Naive thymus-derived CD4-positive, alpha-beta T cell (primary cell): ENCODE data around the gene RAD54L2. TPM values are rescaled to one million over a fixed set of nuclear protein-coding genes. Genes with fewer than 3 reads are reported as not detected.

Experiments
- ATAC-seq: fragments of 150-1000 bp; cut with Tn5 transposase; 2 replicates; pipeline ENCODE4 v1.10.0; 2021; ENCODE audit warnings: mild to moderate bottlenecking, moderate library complexity
- CTCF ChIA-PET: fragments of 350-600 bp; sonication (Branson Sonifier 250); formaldehyde crosslinking; loops from one replicate; lab custom pipeline; 2021; ENCODE audit warnings: antibody characterized with exemption; lab: Charles Lee
- POLR2A ChIA-PET: fragments of 350-600 bp; sonication (Branson Sonifier 250); formaldehyde crosslinking; loops from one replicate; lab custom pipeline; 2021; ENCODE audit warnings: antibody characterized with exemption, inconsistent platforms; lab: Charles Lee
- DNase-seq, 9 donors: peaks; one replicate each; pipeline versions ENCODE4 v3.0.0 to v3.0.0-alpha.2; 2020 to 2022; ENCODE audit warnings: mixed read lengths in 1 of 9
- H3K27ac ChIP-seq: one replicate; pipeline ENCODE4 v1.7.0; 2013; ENCODE audit warnings: mild to moderate bottlenecking, low read depth, low read length, moderate library complexity
- H3K27me3 ChIP-seq, 2 donors: one replicate each; pipeline ENCODE4 v1.7.0; 2013; ENCODE audit warnings: low read length in 2 of 2, mild to moderate bottlenecking in 2 of 2, moderate library complexity in 2 of 2; ENCODE audit not compliant: control insufficient read depth in 2 of 2, insufficient read depth in 2 of 2
- H3K36me3 ChIP-seq, 3 experiments: 1 replicate in 2 of 3; 2 replicates in 1 of 3; pipeline ENCODE4 v1.7.0; 2013; ENCODE audit warnings: low read length in 3 of 3, mild to moderate bottlenecking in 3 of 3, moderate library complexity in 1 of 3; ENCODE audit not compliant: insufficient read depth in 3 of 3, control insufficient read depth in 2 of 3
- H3K4me1 ChIP-seq, 2 donors: one replicate each; pipeline ENCODE4 v1.7.0; 2013; ENCODE audit warnings: low read length in 2 of 2, mild to moderate bottlenecking in 2 of 2, moderate library complexity in 1 of 2; ENCODE audit not compliant: control insufficient read depth in 2 of 2, insufficient read depth in 2 of 2
- H3K4me3 ChIP-seq: 2 replicates; pipeline ENCODE4 v1.7.0; 2013; ENCODE audit warnings: mild to moderate bottlenecking, low read length
- H3K9me3 ChIP-seq, 3 experiments: 1 replicate in 2 of 3; 2 replicates in 1 of 3; pipeline ENCODE4 v1.7.0; 2013; ENCODE audit warnings: low read length in 3 of 3; ENCODE audit not compliant: control insufficient read depth in 2 of 3
- H3K27ac Mint-ChIP-seq, 9 donors: one replicate each; pipeline ENCODE4 v1.8.0; 2020 to 2022; ENCODE audit warnings: mixed read lengths in 9 of 9, mild to moderate bottlenecking in 8 of 9, moderate library complexity in 5 of 9, inconsistent platforms in 2 of 9
- H3K27me3 Mint-ChIP-seq, 5 donors: one replicate each; pipeline ENCODE4 v1.8.0; 2021 to 2022; ENCODE audit warnings: mixed read lengths in 5 of 5, mild to moderate bottlenecking in 1 of 5
- H3K36me3 Mint-ChIP-seq, 5 donors: one replicate each; pipeline ENCODE4 v1.8.0; 2020 to 2022; ENCODE audit warnings: mixed read lengths in 5 of 5, mild to moderate bottlenecking in 3 of 5, inconsistent platforms in 1 of 5
- H3K4me1 Mint-ChIP-seq, 7 donors: one replicate each; pipeline ENCODE4 v1.8.0; 2020 to 2022; ENCODE audit warnings: mixed read lengths in 7 of 7, mild to moderate bottlenecking in 3 of 7, inconsistent platforms in 1 of 7
- H3K4me3 Mint-ChIP-seq, 10 donors: one replicate each; pipeline ENCODE4 v1.8.0; 2020 to 2022; ENCODE audit warnings: mild to moderate bottlenecking in 10 of 10, mixed read lengths in 10 of 10, moderate library complexity in 6 of 10, inconsistent platforms in 2 of 10
- H3K9me3 Mint-ChIP-seq, 11 donors: one replicate each; pipeline ENCODE4 v1.8.0; 2020 to 2022; ENCODE audit warnings: mixed read lengths in 11 of 11, mild to moderate bottlenecking in 4 of 11, inconsistent platforms in 1 of 11, moderate library complexity in 1 of 11
- intact Hi-C, 2 donors: fragments of 100-400 bp; cut with micrococcal nuclease; formaldehyde crosslinking; loops; one replicate each; pipeline ENCODE4 v1.15.1; 2023
- polyA plus RNA-seq, 2 donors: library from polyadenylated mRNA; unstranded; fragments of 300-500 nt; fragmentation: Illumina TruSeq; gene quantifications; one replicate each; pipeline ENCODE4 v1.2.3, GENCODE V29; 2021
- total RNA-seq, 6 experiments: library from RNA in 5 of 6; stranded (reverse) in 5 of 6; gene quantifications; 1 replicate in 5 of 6; 2 replicates in 1 of 6; pipeline ENCODE4 v1.2.3 and lab custom pipeline; 2021 to 2026

Gene RAD54L2
- total and polyA plus RNA-seq, 7 experiments from 2014 or later: 11.2 to 45.2 (median 38.2) TPM

DNA sequence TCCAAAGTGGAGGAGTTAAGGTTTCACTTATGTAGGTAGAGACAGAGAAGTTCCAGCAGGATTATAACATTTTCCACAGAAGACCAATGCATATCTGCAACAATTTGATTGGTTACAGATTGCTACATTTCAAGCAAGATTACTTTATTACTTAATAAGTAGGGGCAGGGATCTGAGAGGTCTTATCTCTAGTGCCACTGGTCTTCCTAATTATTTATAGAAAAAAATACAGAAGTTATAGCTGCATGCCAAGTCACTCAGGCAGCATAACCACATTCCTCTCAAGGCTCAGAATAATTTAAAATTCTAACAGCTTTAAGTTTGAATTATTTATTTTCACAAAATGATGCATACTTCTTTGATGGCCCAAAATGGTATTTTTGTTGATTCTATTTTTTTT lies 30.5 kb downstream of the RAD54L2 start:
- peaks cover 0 to 31% (median 29%) of the 10 kb centered on the region in 7 donors for H3K4me1 Mint-ChIP-seq
- peak overlapping the region in 3 of 9 donors; percentile 30 to 70 (median 38) for H3K27ac Mint-ChIP-seq
- ChIA-PET POLR2A (no interaction called here), CTCF (no interaction called here)
- intact Hi-C loops: no loop called here
- H3K4me3 Mint-ChIP-seq: no peak overlapping the region
- peaks cover 0 to 3% (median 0%) of the 10 kb centered on the region in 11 donors for H3K9me3 Mint-ChIP-seq
- H3K27me3 Mint-ChIP-seq: no peaks in the 10 kb centered on the region
- H3K4me1 ChIP-seq: no peaks in the 10 kb centered on the region
- no peak overlapping the region for H3K4me3 ChIP-seq
- H3K27ac ChIP-seq: no peak overlapping the region
- DNase-seq (no peak), ATAC-seq (no peak)
- peaks cover 0 to 5% (median 0%) of the 10 kb centered on the region in 3 experiments for H3K36me3 ChIP-seq
- no peaks in the 10 kb centered on the region for H3K27me3 ChIP-seq
- H3K9me3 ChIP-seq: no peaks in the 10 kb centered on the region
- H3K36me3 Mint-ChIP-seq: peaks cover 0 to 26% (median 20%) of the 10 kb centered on the region in 5 donors

DNA sequence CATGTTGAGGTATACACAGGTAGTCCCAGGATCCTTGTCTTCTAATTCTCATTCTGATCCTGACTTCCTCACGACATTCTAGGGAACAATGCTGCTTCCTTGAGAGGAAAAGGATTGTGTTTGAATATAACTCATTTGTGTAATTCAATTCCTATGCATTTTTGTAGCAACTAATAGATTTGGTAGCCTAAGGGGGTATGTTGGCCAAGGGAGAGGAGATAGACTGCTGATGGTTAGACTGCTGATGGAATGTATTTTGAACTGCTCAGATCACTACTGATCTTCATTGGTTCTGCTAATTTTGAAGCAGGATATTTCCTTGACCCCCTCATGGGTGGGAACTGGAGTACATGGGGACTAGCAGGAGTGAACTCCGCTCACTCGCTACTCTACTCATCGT lies 39.7 kb downstream of the RAD54L2 start:
- Mint-ChIP-seq H3K4me3 (no peak overlapping the region), H3K36me3 (peaks cover 6 to 43% (median 23%) of the 10 kb centered on the region in 5 donors), H3K27ac (no peak overlapping the region), H3K9me3 (peaks cover 0 to 4% (median 0%) of the 10 kb centered on the region in 11 donors), H3K4me1 (peaks cover 12 to 44% (median 32%) of the 10 kb centered on the region in 7 donors), H3K27me3 (no peaks in the 10 kb centered on the region)
- Histone ChIP-seq H3K4me1 (no peaks in the 10 kb centered on the region), H3K27ac (no peak overlapping the region), H3K9me3 (no peaks in the 10 kb centered on the region), H3K4me3 (no peak overlapping the region), H3K27me3 (no peaks in the 10 kb centered on the region), H3K36me3 (peaks cover 0 to 11% (median 0%) of the 10 kb centered on the region in 3 experiments)
- CTCF ChIA-PET: no interaction called here
- POLR2A ChIA-PET: no interaction called here
- no peak for DNase-seq
- intact Hi-C loops: no loop called here
- ATAC-seq: no peak

- peaks cover 5 to 35% (median 7%) of the 10 kb centered on the region in 5 donors for H3K36me3 Mint-ChIP-seq
- H3K9me3 Mint-ChIP-seq: peaks cover 0 to 2% (median 0%) of the 10 kb centered on the region in 11 donors
- peaks cover 0 to 14% (median 0%) of the 10 kb centered on the region in 3 experiments for H3K36me3 ChIP-seq
- no peak overlapping the region for H3K27ac Mint-ChIP-seq
- ATAC-seq (no peak), DNase-seq (no peak)
- H3K4me1 Mint-ChIP-seq: peaks cover 12 to 40% (median 30%) of the 10 kb centered on the region in 7 donors
- H3K27me3 Mint-ChIP-seq: no peaks in the 10 kb centered on the region
- H3K27me3 ChIP-seq: no peaks in the 10 kb centered on the region
- H3K27ac ChIP-seq: no peak overlapping the region
- no peak overlapping the region for H3K4me3 Mint-ChIP-seq
- H3K9me3 ChIP-seq: no peaks in the 10 kb centered on the region
- no peaks in the 10 kb centered on the region for H3K4me1 ChIP-seq
- intact Hi-C loops: no loop called here
- ChIA-PET POLR2A (no interaction called here), CTCF (interaction anchor here (1.0 kb wide), 1 partner anchor 217 kb away, joined by 3 read pairs; no protein-coding TSS in a partner anchor)
- no peak overlapping the region for H3K4me3 ChIP-seq
Observed at GRCh38 chr3:51580418-51580817, 41.9 kb downstream of the RAD54L2 start.

- intact Hi-C loops: no loop called here
- ATAC-seq: no peak
- Histone ChIP-seq H3K4me3 (no peak overlapping the region), H3K36me3 (peaks cover 0 to 18% (median 0%) of the 10 kb centered on the region in 3 experiments), H3K9me3 (no peaks in the 10 kb centered on the region), H3K4me1 (no peaks in the 10 kb centered on the region), H3K27me3 (no peaks in the 10 kb centered on the region), H3K27ac (no peak overlapping the region)
- Mint-ChIP-seq H3K9me3 (peaks cover 0 to 2% (median 0%) of the 10 kb centered on the region in 11 donors), H3K36me3 (peaks cover 5 to 34% (median 6%) of the 10 kb centered on the region in 5 donors), H3K27me3 (no peaks in the 10 kb centered on the region), H3K4me3 (no peak overlapping the region), H3K4me1 (peaks cover 10 to 29% (median 19%) of the 10 kb centered on the region in 7 donors), H3K27ac (no peak overlapping the region)
- CTCF ChIA-PET: interaction anchor here (1.0 kb wide), 1 partner anchor 216 kb away, joined by 3 read pairs; no protein-coding TSS in a partner anchor
- POLR2A ChIA-PET: no interaction called here
- DNase-seq: no peak
Observed at GRCh38 chr3:51581524-51581923, 43.0 kb downstream of the RAD54L2 start.

- DNase-seq: no peak
- Histone ChIP-seq H3K27ac (no peak overlapping the region), H3K4me3 (no peak overlapping the region), H3K36me3 (peaks cover 0 to 13% (median under 1%) of the 10 kb centered on the region in 3 experiments), H3K9me3 (no peaks in the 10 kb centered on the region), H3K27me3 (no peaks in the 10 kb centered on the region), H3K4me1 (no peaks in the 10 kb centered on the region)
- Mint-ChIP-seq H3K4me1 (peaks cover 6 to 26% (median 21%) of the 10 kb centered on the region in 7 donors), H3K27ac (peak overlapping the region in 1 of 9 donors; percentile 25), H3K27me3 (no peaks in the 10 kb centered on the region), H3K36me3 (peaks cover 4 to 29% (median 11%) of the 10 kb centered on the region in 5 donors), H3K4me3 (no peak overlapping the region), H3K9me3 (peaks cover 0 to 2% (median 0%) of the 10 kb centered on the region in 11 donors)
- ATAC-seq: no peak
- ChIA-PET POLR2A (no interaction called here), CTCF (no interaction called here)
- intact Hi-C loops: no loop called here
Observed at GRCh38 chr3:51585197-51585596, 46.7 kb downstream of the RAD54L2 start.

DNA sequence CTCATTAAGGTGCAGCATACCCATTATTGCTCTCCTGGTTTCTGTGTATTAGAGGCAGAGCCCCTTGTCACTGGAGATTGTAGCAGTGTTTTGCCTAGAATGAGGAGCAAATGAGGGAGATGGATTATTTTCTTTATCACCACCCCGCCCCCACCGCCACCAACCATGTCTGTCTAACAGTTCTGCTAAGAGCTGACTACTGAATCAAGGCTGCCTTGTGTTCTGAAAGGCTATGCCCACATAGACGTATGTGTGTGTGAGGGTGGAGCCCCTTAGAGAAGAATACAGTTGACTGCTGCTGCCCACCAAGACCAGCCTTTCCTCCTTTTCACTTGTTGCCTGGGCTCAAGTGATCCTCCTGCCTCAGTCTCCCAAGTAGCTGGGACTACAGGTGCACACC lies 47.4 kb downstream of the RAD54L2 start:
- ATAC-seq (no peak), DNase-seq (no peak)
- Mint-ChIP-seq H3K27me3 (no peaks in the 10 kb centered on the region), H3K4me3 (no peak overlapping the region), H3K4me1 (peaks cover 6 to 26% (median 21%) of the 10 kb centered on the region in 7 donors), H3K27ac (peak overlapping the region in 1 of 9 donors; percentile 25), H3K36me3 (peaks cover 7 to 36% (median 18%) of the 10 kb centered on the region in 5 donors), H3K9me3 (peaks cover 0 to 2% (median 0%) of the 10 kb centered on the region in 11 donors)
- Histone ChIP-seq H3K27ac (no peak overlapping the region), H3K4me3 (no peak overlapping the region), H3K9me3 (no peaks in the 10 kb centered on the region), H3K27me3 (no peaks in the 10 kb centered on the region), H3K4me1 (no peaks in the 10 kb centered on the region), H3K36me3 (peaks cover 0 to 20% (median 6%) of the 10 kb centered on the region in 3 experiments)
- intact Hi-C loops: no loop called here
- POLR2A ChIA-PET: no interaction called here
- CTCF ChIA-PET: interaction anchor here (0.9 kb wide), 1 partner anchor 40 kb away, joined by 4 read pairs; no protein-coding TSS in a partner anchor
